ENCODE results near the gene SPG21.
A peak's percentile ranks its signal among the peaks of the same experiment; 100 is the strongest.
"Not testable (repeated sequence)": the region's sequence is repeated elsewhere in the genome, so short reads cannot be mapped to it uniquely, and the experiment has no call there.

The SPG21 gene

GRCh38 chr15:64989416-64990167 lies at the start of gene SPG21:
Gene SPG21 (minus strand): TSS chr15:64989914. CDS start chr15:64983569, 6,345 bp downstream.
- DNase-seq, result peak; percentile 95

GRCh38 chr15:65038836-65039235 lies 49.1 kb upstream of the SPG21 start:
- DNase-seq, result no peak

GRCh38 chr15:65038428-65038827 lies 48.7 kb upstream of the SPG21 start:
- DNase-seq, result no peak

DNA sequence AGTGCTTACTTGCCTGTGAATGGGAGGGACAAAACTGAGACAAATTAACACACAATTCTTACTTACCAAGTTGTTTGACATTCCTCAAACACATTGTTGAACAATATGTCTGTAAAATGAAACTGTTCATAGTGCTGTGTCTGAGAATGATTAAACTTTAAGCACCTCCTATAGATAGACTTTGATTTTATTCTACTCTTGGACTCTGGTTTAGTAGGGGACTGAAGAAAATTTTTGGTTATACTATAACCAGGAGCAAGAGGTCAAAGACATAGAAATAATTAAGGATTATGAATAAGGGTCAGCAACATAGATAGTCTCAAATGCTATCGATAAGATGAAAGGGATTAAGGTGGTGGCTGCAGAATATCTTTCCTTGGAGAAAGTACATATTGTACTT lies 47.6 kb upstream of the SPG21 start:
- no peak for DNase-seq

DNA sequence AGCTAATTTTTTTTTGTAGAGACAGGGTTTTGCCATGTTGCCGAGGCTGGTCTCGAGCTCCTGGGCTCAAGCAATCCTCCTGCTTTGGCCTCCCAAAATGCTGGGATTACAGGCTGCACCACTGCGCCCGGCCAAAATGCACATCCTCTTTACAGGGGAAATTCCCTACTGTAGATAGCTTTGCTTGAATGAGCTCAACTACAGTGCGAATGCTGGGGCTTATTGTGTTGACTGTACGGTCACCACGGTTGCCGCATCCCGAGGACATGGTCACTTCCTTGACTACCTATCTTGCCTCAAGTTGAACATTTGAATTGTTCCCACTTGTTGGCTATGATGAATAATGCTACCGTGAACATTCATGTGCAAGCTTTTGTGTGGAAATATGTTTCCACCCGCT lies 45.0 kb upstream of the SPG21 start:
- DNase-seq, result no peak

DNA sequence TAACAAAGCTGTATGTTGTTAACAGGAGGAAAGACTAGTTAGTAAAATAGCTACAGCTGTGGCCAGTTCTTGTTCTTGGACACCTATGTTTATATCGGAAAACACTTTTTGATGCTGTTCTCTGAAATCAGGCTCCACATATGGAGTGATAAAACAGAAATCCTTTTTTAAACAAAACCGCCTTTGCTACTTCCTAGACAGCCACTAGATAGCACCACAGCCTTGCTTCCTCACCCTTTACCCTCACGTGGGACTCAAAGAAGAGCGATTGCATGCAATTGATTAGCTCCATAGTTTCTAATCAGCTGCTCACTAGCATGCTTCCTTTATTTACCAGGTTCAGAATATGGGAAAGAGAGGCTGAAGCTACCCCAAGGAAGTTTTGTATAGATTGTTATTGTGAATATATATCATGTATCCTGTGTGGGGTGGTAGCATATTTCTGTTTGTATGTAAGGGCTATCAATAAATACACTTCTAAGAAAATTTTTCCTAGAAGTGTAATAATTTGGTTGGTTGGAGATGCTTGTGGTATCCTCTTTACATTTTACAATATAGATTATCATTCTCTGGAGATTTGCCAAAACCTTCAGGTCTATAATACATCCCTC lies 44.0 kb upstream of the SPG21 start:
- peak; percentile 34 for DNase-seq

- no peak for DNase-seq
Measured at GRCh38 chr15:65032801-65033537, 43.3 kb upstream of the SPG21 start.

GRCh38 chr15:65029736-65030208 lies 40.1 kb upstream of the SPG21 start:
- DNase-seq, result no peak

DNA sequence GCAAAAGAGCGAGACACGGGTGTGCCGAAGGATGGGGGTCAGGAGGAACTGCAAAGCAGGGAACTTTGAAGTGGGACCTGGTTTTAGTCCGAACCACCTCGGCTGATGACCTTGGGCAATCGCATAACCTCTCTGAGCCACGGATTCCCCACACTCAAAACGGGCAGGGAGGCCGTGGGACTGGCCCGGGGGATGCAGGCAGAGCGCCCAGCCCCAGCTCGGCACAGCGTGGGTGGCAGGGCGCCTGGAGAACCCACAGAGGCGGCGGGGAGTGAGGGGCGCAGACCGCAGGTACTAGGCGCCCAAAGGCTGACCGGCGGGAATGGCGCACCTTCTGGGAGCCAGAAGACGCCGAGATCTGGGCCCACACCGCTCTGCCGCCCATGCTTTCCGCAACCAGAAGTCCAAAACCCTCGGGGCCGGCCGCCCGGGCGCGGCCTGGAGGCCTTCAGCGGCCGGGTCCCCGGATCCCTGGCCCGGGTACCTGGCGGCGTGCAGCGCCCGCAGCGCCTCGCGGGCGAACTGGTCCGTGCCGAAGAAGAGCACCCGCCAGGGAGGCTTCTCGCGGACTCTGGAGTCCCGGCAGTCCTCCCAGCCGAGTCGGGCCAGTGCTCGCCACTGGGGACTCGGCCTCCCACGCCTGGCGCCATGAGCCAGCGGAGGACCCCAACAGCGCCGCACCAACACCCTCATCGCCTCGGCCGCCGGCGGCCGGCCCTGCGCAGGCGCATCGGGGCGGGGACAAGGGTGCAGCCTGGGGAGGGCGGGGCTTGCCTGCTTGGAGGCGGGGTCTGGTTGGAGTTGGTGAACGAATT lies 39.4 kb upstream of the SPG21 start, which contains the start of gene MTFMT:
Gene MTFMT (minus strand): TSS at position 719 of the 815 bp plus-strand sequence. CDS start 26 bp downstream, at position 693.
- peak; percentile 86 for DNase-seq

GRCh38 chr15:65028338-65028737 lies 38.6 kb upstream of the SPG21 start:
- DNase-seq, result no peak

DNA sequence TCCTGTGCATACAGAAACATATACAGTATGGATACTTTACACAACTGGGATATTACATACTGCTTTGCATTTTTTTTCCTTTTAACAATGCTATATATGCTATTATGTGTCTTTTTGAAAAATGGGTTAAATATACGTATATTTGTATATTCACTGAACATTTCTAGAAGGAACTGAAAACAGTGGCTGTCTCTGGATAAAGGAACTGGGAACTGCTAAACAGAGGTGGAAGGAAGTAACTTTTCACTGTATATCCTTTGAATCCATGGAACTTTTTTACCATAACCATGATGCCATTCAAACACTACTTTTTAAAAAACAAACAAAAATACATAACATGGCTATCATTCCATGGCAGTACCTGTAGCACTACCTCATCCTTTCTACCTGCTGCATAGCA lies 37.9 kb upstream of the SPG21 start:
- DNase-seq, result no peak

GRCh38 chr15:65026756-65027155 lies 37.0 kb upstream of the SPG21 start:
- DNase-seq, result no peak

DNA sequence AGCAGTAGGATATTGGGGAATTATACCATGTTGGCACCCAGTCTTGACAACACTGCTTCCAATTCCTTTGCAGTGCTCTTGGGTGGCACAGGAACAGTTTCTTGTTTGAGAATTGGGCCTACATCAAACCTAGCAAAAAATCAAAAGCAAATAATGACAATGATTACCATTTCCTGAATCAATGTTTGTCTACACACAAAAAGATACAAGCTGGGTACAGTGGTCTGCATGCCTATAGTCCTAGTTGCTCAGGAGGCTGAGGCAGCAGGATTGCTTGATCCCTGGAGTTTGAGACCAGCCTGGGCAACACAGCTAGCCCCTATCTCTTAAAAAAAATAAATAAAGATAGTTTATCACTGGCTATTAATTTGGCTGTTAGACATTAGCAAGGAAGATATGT lies 31.8 kb upstream of the SPG21 start:
- DNase-seq, result no peak

- DNase-seq, result no peak
Measured at GRCh38 chr15:65020419-65020818, 30.7 kb upstream of the SPG21 start.

DNA sequence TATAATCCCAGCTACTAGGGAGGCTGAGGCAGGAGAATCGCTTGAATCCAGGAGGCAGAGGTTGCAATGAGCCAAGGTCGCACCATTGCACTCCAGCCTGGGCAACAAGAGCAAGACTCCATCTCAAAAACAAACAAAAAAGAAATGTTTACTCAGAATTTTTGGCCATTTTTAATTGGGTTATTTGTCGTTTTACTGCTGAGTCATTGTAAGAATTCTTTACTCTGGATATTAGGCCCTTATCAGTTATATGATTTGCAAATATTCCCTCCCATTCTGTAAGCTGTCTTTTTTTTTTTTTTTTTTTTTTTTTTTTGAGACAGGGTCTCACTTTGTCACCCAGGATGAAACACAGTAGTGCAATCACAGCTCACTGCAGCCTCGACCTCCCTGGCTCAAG lies 21.5 kb upstream of the SPG21 start:
- DNase-seq, result not testable (repeated sequence)

DNA sequence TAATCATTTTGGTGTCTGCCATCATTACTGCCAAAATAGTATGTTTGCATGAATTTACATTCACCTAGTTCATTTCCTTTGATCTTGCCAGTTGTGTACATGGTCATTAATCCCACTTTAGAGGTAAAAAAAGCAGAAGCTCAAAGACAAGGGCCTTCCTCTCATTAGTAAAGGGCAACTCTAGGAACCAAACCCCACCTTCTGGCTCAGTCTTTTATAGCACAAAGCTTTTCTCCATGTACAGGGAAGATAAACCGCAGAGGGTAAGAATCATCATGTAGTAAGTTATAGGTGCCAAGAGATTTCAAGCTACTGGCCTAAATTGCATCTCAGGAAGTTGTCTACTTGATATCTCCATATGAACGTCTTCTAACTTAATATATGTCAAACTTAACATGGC lies 19.3 kb upstream of the SPG21 start:
- peak; percentile 11 for DNase-seq

GRCh38 chr15:65006876-65007275 lies 17.2 kb upstream of the SPG21 start:
- DNase-seq, result no peak

GRCh38 chr15:65004993-65005392 lies 15.3 kb upstream of the SPG21 start:
- no peak for DNase-seq

DNA sequence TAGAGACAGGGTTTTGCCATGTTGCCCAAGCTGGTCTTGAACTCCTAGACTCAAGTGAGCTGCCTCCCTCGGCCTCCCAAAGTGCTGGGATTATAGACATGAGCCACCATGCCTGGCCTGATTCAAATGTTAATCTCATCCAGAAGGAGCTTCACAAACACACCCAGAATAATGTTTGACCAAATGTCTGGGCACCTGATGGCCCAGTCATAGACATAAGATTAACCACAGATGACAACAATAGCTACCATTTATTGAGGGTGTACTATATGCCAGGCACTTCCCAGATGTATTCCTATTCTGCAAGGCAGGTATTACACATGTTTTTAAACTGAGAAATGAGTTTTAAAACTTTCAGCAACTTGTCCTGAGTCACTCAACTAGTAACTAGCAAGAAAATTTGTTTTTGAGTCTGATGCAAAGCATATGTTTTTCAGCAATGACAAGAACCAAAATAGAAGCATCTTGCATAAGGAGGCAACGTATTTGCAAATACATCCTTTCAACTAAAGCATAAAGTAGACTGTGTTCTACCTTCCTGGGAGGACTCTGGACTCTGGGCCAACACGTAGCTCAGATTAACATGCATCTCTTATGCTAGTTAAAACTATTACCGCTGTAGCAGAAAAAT lies 8.1 kb upstream of the SPG21 start:
- no peak for DNase-seq

DNA sequence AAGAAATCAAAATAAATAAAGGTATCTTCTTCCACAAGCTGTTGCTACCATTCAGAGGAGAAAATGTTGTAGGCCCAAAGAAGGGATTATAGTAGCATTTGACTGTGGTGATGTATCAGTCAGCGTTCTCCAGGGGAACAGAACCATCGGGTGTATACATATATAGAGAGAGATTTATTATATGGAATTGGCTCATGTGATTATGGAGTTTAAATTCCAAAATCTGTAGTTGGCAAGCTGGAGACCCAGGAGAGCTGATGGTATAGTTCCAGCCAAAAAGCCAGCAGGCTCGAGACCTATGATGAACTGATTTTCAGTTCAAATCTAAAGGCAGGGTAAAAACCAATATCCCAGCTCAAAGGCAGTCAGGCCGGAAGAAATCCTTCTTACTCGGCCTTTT lies 7.4 kb upstream of the SPG21 start:
- no peak for DNase-seq

DNA sequence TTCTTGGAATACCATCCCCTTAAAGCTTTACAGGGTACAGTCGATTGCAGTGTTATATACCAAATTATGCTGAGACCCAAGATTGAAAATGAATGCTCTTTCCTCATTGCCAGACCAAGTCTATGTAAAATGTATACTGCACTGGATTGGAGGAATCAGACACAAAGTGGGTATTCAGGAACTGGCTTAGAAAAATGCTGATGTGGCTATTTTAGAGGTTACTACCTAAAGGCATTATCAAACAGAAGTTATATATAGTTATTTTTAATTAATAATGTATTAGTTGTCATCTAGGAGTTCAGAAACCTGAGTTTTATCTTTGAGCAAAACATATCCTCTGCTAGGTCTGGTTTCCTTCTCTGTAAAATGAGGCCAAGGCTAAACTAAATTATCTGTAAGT lies 3.6 kb upstream of the SPG21 start:
- no peak for DNase-seq

GRCh38 chr15:64991536-64992135 lies 1.9 kb upstream of the SPG21 start:
- DNase-seq, result no peak

Data from NCI-H1105 treated with DMSO at 0.1 percent for 48 hours (cell line).